ENCODE results near the gene TMEM234. TPM values are rescaled to one million over a fixed set of nuclear protein-coding genes. Genes with fewer than 3 reads are reported as not detected.

The TMEM234 gene
- total and polyA plus RNA-seq, 2 of the 4 experiments (the other 2 are of a cell fraction), result 10.8 to 22.7 TPM

- Histone ChIP-seq H2BK20ac (ENCODE audit: low read depth, low read length) (no peak overlapping the region), H3K9me1 (ENCODE audit: insufficient read depth, low read length) (peaks cover 15% of the 10 kb centered on the region), H2AFZ (replicated peaks; ENCODE audit: low read length, poor library complexity) (no peak overlapping the region), H3K56ac (ENCODE audit: extremely low read depth, insufficient read depth, low read length) (no peak overlapping the region), H3K9me3 (ENCODE audit: control insufficient read depth, insufficient read depth, low read length) (no peaks in the 10 kb centered on the region), H4K8ac (ENCODE audit: low read depth in 2 of 2, low read length in 2 of 2) (no peak overlapping the region), H3K9ac (ENCODE audit: low read depth, low read length) (no peak overlapping the region), H3K4me3 (ENCODE audit: insufficient read depth, low read depth, low read length) (no peak overlapping the region), H3K4me1 (ENCODE audit: control insufficient read depth, insufficient read depth, low read length) (peaks cover 12% of the 10 kb centered on the region), H3K27ac (ENCODE audit: insufficient read depth, low read length) (no peak overlapping the region), H3K36me3 (ENCODE audit: control insufficient read depth, insufficient read depth, low read length) (peaks cover 35% of the 10 kb centered on the region), H3K27me3 (ENCODE audit: control insufficient read depth, insufficient read depth, low read length) (no peaks in the 10 kb centered on the region), H4K20me1 (ENCODE audit: insufficient read depth, low read length) (0 out of 2 replicates have a peak, but pooled peaks cover 2% of the 10 kb centered on the region), H3K18ac (ENCODE audit: low read depth, low read length) (no peak overlapping the region), H3K14ac (replicated peaks; ENCODE audit: low read depth, low read length) (no peak overlapping the region), H4K5ac (ENCODE audit: low read depth, low read length) (no peak overlapping the region), H2BK120ac (ENCODE audit: low read depth, low read length) (no peak overlapping the region), H3K4me2 (ENCODE audit: low read depth, low read length) (no peak overlapping the region), H2BK5ac (ENCODE audit: low read depth, low read length, poor library complexity, severe bottlenecking) (no peak overlapping the region), H2AK5ac (ENCODE audit: low read depth, low read length) (no peak overlapping the region), H3K23ac (ENCODE audit: low read depth, low read length) (no peak overlapping the region), H3K79me1 (ENCODE audit: low read depth in 1 of 2, low read length in 2 of 2) (peaks cover 0 to 16% of the 10 kb centered on the region in 2 experiments; a peak in 2 of 4 replicates), H2AK9ac (replicated peaks; ENCODE audit: low read depth, low read length, poor library complexity) (no peak overlapping the region), H4K91ac (ENCODE audit: insufficient read depth, low read depth, low read length) (no peak overlapping the region), H3K4ac (ENCODE audit: low read depth, low read length) (no peak overlapping the region), H2BK15ac (ENCODE audit: low read depth, low read length) (no peak overlapping the region)
- DNase-seq (no peak), ATAC-seq (ENCODE audit: low read depth) (no peak)
- POLR2A ChIA-PET (ENCODE audit: unreplicated experiment), result no interaction called here
- no TSS peak for BruUV-seq (replicated peaks)
- TF ChIP-seq ELK1 (IDR thresholded peaks at IDR 0.05; ENCODE audit: borderline replicate concordance, low read depth, low read length) (no peak), MAZ (IDR thresholded peaks at IDR 0.05; ENCODE audit: borderline replicate concordance, low read depth, low read length) (no peak), RFX5 (IDR thresholded peaks at IDR 0.05; ENCODE audit: low read depth, low read length) (no peak), USF2 (IDR thresholded peaks at IDR 0.05; ENCODE audit: low read depth, low read length) (no peak), CTCF (conservative IDR thresholded peaks at IDR 0.05; ENCODE audit: low read depth, low read length) (no peak), POLR2A (IDR thresholded peaks at IDR 0.05; ENCODE audit: low read depth, low read length) (no peak), MXI1 (IDR thresholded peaks at IDR 0.05; ENCODE audit: borderline replicate concordance, low read depth, low read length) (no peak)
- 88% methylated on average over 2 of the region's 8 CpGs; no CpG with 5 or more reads in 1 of the 2 experiments for WGBS, 2 experiments (ENCODE audit: extremely low coverage in 2 of 2, insufficient read length in 1 of 2)
- in situ Hi-C loops (cut with MboI; ENCODE audit: low sequenced_read_pairs), result no loop called here
- intact Hi-C loops (cut with micrococcal nuclease), result no loop called here
- CTCF ChIA-PET, result no interaction called here
- dilution Hi-C loops (cut with HindIII; ENCODE audit: low sequenced_read_pairs, unreplicated experiment), result no loop called here
Observed at GRCh38 chr1:32232558-32233304, 10.6 kb upstream of the TMEM234 start.
